HG02870 (cell line): ENCODE measurements around the gene TIAM2.

Source experiments
- ATAC-seq: cut with Tn5 transposase; IDR thresholded peaks from one replicate; pipeline ENCODE4 v1.9.1; 2021; ENCODE audit warnings: mild to moderate bottlenecking, moderate library complexity; ENCODE audit not compliant: unreplicated experiment

The TIAM2 gene

DNA sequence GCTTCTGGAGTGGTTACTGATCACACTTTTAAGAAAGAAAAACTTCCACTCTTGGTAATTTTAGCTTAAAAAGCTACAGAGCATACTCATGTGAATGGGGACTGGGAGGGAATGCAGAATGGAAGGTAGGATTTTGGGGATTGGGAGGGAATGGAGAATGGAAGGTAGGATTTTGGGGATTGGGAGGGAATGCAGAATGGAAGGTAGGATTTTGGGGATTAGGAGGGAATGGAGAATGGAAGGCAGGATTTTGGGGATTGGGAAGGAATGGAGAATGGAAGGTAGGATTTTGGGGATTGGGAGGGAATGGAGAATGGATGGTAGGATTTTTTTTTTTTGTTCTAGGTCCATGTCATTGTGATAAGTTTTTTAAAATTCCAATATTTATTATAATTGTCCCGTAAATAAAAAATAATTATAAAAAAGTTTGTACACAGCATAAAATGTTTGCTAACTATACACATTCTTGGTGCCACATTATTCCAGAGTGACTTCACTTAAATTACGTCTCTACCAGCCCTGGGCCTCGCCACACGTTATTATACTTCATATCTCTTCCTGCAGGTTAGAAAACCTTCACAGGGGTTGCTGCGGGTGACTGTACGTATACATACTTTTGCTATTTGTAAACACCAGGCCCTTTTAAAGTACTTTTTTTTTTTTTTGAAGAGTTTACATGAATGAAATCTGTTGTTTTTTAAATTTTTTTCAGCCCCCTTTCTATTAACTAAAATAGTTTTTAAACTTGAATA, 127.3 kb downstream of the TIAM2 start:
- no peak for ATAC-seq

DNA sequence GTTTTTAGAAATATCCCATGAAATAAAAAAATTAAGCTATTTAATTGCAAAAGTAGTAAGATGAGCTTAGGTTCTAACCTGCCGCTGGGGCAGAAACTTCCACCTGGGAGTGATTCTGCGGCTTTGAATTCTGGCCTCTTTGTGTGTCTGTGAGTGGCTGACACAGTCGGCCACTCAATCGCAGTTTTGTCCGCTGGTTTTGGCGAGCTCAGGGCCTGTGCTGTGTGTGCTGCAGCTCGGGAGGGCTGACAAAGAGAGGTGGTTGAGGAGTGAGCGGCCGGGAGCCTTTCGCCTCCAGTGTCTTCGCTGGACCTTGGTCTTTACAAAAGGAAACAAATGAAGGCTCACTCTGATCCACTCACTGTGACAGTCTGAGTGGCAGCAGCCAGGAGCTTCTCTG, 128.4 kb downstream of the TIAM2 start:
- ATAC-seq = no peak

DNA sequence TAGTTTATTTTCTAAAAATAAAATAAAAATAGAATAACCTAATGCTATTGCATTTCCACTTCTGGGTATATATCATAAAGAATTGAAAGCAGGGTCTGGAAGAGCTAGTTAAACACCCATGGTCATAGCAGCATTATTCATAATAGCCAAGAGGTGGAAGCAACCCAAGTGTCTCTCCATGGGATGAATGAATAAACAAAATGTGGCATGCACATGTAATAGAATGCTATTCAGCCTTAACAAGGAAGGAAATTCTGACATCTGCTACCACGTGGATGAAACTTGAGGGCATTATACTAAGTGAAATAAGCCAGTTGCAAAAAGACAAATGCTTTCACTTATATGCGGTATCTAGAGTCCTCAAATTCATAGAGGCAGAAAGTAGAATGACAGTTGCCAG, 130.8 kb downstream of the TIAM2 start:
- ATAC-seq = no peak

DNA sequence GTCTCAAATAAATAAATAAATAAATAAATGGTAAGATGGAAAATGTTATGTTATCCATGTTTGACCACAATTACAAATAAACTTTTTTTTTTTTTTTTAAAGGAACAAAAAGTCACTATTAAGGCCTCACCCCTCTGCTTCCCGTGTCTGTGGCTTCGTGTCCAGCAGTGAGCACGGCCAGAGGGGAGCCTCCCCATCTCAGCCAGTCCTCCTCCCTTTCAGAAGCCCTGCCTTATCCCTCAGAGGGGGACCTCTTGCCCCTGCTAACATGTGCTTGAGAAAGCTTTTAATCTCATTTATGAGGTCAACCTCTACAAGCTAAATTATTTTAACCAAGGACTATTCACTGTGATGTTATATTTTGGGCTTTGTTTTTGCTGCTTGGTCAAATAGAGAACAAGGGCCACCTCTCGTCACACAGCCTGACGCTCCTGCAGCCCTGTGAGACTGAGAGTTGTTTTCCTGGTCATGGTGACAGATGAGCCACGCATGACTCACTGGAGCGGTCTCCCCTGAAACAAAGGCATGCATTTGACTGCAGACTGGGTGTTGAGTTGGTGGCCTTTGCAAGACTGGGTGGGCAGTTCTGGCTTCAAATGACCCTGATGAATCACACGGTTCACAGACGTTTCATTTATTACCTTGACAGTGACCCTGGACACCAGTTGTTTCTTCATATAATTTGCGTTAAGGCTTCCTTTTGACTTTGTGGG, 131.8 kb downstream of the TIAM2 start:
- ATAC-seq = peak; percentile 69

DNA sequence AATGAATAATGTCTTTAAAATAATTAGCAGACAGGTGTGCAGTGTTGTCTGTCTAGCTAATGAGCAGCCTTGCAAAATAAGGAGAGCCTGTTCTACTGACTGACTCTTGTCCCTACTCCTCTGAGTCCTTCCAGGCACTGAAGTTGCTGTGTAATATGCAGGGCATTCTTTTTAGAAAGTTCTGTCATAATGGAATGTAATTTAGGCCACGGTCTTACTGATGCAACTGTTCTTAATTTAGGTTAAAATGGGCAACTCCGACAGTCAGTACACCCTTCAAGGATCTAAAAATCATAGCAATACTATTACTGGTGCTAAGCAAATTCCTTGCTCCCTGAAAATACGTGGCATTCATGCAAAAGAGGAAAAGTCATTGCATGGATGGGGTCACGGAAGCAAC, 133.9 kb downstream of the TIAM2 start:
- ATAC-seq = no peak

DNA sequence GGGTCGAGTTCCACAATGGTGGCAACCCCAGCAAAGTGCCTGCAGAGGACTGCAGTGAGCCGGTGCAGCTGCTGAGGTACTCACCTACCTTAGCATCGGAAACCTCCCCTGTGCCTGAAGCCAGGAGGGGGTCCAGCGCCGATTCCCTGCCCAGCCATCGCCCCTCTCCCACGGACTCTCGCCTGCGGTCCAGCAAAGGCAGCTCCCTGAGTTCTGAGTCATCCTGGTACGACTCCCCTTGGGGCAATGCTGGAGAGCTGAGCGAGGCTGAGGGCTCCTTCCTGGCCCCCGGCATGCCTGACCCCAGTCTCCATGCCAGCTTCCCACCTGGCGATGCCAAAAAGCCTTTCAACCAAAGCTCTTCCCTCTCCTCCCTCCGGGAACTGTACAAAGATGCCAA, 134.6 kb downstream of the TIAM2 start:
- no peak for ATAC-seq

DNA sequence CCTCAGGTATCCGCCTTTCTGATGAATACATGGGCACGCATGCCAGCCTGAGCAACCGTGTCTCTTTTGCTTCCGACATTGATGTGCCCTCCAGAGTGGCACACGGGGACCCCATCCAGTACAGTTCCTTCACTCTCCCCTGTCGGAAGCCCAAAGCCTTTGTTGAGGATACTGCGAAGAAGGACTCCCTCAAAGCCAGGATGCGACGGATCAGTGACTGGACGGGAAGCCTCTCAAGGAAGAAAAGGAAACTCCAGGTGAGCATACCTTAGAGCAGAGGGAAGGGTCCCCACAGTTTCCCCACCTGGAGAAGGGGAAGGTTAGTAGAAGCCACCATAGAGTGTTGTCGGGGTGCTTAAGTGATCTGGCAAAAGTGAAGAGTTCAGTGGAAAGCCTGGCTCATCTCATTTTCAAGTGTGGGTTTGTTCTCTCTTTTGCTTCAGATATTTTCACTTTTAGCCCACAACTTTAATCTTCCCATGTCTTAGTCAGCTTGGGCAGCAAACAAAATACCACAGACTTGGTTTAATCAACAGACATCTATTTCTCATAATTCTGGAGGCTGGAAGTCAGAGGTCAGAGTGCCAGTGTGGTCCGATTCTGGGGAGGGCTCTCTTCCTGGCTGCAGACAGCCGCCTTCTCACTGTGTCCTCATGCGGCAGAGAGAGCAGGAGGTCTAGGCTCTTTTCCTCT, 135.2 kb downstream of the TIAM2 start:
- ATAC-seq = no peak

DNA sequence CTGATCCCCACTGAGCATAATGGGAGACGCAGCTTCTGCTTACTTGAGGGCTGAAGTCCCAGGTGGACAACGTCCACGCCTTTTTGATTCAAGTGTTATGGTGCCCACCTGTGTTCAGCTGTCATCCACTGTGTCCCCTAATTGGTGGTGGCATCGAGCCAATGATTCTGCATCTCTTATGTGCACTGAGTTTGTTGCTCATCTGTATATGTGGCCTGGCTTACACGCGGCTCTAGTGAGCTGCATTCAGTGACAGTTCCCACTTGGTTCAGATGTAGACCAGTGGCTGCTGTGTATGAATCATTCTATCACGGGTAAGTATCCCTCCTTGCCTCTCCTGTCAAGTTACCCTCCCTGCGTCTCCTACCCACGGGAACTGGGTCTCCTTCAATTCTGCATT, 137.5 kb downstream of the TIAM2 start:
- ATAC-seq = no peak

DNA sequence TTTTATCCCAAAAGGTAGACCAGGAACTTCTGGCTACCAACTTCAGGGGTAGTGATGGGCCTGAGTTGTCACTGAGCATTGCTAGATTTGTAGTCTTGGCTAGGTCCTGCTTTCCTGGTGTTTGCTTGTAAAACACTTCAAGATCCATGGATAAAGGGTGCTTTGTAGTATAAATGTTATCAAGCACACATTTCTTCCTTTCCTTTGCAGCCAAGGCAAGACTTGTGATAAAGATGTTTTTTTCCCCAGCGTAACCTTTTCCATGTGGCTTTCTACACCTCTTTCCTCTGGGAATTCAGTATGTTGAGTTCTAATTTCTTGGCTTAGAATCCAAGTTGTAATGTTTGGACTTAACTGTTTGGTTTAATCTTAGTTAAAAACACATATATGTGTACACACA, 145.9 kb downstream of the TIAM2 start:
- no peak for ATAC-seq

DNA sequence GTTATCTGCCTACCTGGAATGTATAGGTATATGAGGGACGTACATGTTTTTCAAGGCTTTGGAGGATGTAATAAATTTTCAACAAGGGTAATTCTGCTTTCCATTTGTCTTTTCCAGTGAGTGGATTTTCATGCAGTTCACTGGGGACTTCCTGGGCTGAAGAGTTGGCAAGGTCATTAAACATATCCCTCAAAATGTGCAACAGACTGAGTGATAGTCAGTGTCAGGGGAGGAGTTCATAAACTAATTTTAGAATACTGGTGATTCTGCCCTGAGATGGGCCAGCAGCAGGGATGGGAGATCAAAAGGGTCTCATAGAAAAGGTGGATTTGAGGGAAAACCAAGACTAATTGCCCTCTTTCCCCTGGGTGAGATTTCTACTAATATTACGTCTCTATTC, 146.4 kb downstream of the TIAM2 start:
- no peak for ATAC-seq

DNA sequence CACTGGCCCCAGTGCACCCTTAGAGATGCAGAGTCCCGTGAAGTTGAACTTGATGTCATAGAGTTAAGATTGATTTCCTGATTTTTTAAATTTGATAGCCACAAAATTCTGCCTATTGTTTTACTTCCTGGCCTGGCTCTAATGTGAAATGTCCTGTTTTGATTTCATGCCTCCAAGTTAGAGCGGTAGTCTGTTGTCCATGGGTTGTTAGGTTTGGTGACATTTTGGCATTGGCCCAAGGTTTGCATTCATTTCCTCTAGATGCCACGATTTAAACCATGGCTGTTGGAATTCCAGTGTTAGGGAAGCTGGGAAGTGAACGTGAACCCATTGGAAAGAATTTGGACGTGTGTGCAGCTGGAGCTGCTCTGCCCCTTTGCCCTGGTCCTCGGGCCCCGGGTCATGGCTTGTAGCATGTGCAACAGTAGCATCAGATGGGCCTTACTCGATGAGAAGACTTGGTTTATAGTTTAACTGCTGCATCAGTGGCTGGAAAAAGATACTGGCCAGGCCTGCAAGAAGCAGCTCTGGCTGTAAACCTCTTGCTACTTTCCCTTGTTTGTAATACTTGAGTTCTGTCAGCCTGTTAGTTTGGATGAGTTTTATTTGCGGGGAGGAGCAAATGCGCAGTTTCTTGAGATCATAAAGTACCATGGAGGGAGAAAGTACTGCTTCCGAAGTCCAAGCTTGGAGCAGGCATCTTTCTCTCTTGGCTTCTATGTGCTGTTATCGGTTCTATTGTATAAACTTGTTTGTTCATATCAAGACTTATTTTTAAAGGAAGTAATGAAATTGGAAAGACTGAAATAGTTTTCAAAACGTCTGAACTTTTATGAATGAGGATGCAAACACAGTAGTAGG, 147.3 kb downstream of the TIAM2 start:
- ATAC-seq = no peak

DNA sequence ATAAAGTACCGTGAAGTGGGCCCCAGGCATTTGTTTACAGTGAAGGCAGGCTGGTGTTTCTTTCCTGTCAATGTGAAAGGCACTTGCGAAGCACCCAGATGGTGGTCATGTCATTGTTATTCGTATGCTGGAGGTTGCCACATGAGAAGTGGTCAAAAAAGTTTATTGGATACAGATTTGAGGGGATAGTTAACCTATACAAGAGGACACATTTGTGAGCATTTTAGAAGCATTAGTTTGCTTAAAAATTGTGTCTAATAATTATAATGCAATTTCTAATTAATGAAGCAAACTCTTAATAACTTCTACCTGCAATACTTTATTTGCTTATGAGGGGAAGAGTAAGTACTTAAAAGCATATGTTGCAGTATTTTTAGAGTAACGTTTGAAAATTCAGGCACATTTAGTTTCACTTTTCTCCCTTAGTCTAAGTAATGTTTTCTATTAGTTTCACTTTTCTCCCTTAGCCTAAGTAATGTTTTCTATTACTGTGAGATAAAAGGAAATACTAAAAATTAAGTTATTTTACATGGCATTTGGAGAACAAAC, 148.0 kb downstream of the TIAM2 start:
- ATAC-seq = no peak

DNA sequence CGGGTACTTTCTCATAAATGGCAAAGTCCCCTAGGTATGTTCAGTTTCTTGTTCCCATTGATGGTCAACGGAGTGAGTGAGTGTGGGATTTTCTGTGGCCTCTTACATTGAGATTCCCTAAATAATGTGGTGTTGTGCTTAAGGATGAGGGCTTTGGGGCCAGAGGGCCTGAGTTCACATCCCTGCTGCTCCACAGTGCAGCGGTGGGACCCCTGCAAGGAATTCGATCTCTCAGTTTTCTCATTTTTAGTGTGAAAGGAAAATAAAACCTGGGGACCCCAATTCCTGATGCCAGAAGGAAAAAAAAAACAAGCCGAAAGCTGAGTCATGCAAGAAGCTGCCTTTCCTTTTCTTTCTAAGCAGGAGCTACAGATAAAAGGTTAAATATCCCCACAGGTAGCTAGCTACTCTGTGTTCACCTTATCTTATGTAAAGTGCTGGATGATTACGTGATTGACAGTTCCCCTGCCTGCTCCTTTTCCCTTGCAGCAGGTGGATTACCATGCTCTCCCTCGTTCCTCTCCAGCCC, 148.5 kb downstream of the TIAM2 start:
- no peak for ATAC-seq

DNA sequence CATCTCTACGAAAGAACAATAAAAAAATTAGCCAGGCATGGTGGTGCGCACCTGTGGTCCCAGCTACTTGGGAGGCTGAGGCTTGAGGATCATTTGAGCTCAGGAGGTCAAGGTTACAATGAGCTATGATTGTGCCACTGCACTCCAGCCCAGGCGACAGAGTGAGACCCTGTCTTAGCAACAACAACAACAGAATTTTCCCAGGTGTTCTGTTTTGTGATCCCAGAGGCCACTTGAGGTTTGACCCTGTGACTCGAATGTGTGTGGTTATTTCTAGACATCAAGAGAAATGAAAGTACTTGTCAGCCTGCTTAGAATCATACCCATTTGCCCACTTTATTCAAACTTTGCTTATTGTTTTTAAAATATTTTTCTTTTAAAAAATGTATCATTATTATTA, 151.1 kb downstream of the TIAM2 start:
- ATAC-seq = no peak

DNA sequence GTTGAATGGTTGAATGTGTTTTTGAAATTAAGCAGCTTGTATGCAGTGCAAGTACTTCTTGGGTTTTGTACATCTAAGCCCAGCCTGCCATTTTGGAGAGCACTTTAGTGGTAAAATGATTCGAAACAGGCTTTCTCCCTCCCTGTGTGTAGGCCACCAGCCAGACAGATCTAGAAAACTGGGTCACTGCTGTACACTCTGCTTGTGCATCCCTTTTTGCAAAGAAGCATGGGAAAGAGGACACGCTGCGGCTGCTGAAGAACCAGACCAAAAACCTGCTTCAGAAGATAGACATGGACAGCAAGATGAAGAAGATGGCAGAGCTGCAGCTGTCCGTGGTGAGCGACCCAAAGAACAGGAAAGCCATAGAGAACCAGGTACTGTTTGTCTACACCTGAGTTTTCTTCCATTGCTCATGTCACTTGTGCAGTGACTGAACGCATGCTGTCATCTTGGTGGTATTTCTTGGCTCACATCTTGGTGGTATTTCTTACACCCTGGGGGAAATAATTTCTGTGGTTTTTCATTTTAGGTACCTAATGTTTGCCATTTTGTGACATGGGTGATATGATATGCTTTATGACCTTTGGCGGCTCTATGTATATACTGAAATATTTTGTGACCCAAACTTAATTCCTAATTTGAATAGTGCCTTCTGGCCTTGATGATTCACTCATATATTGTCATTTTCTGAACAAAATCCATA, 153.0 kb downstream of the TIAM2 start:
- no peak for ATAC-seq

DNA sequence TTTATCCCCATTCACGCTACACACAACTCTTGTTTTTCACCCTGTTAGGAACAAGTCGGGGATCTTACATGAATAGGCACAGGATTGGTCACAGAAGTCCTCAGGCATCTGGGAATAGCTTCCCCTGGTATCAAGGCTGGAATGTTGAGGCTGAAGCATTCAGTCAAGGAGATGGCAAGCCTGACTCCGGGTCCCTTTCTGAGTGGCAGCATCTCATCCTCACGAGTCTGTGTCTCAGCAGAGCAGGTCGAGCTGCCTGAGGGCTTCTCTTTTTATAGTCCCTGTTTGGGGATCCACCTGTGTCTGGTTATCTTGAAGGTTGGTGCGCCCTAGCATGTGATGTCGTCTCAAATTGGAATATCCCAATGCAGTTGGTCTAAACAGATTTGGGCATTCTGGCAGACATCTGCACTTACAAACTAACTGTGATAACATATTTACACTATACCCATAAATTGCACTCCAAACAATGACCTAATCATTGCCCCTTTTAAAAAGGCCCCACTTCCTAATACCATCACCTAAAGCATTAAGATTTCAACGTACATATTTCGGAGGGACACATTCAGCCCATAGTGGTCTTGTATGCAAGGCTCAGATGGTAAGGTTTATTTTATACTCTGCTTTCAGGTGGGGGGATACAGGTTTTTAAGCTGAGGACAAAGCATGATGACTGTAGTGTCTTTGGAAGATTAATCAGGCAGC, 156.0 kb downstream of the TIAM2 start:
- no peak for ATAC-seq

DNA sequence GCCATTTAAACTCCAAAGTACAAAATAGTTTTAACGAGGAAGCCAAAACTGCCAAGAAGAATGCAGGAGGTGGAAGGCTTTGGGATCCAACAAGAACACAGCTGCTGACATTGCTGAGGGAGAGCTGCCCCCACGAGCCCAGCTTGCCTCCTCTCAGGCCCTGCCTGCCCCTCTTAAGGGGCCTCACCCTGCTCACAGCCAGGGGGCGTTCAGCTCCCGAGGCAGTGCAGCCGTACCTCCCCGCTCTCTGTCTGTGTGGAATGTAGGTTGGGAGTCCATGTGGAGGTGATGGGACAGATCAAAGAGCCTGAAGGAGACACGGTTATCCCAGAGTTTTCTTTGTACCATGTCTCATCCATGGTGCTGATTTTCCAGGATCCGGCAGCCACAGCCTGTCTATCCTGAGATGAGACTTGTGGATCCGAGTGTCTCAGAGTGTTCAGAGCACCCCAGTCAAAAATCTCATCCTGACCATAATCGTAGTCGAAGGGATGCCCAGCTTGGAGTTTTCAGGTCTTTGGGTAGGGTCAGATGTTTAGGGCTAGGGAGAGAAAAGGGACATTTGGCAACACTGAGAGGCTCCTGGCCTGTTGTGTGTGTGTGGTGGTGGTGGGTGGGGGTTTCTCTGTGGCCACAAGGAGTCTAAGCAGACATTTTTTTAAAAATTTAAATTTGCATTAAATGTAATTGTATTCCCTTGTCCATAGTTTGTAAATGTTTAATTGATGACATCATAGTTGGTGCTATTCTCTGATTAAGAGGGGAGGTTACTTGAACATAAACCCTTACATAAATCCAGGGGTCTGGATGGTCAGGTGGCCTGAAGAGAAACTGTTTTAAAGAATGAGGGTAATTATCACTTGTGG, 157.3 kb downstream of the TIAM2 start:
- no peak for ATAC-seq

DNA sequence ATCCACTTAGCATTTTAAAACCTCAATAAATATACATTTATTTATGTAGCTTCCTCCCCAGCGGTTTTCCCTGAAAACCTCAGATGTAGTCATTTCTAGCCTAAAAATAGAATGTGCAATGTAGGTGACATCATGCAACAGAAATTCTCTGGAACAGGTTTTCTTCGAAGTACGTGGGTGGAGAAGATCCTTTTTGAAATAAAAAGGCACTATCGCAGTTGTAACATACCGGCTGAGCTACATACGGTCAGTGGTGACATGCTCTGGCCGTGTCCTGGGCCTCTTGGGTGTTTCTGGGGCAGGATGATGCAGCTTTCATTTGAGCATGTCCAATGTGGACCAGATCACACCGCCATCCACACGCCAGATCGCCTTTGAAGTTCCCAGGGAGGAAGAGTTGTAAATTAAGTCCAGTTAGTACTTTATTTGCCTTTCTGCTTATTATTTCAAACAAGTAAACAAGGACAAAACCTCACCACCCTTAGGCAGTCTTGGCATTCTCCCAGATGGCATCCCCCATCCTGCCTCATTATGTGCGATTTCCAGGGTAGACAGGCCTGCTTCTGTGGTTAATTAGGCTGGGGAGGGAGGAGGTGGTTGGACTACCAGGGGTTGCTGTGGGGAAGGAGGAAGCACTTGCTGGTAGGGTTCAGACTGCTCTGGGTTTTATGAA, 159.2 kb downstream of the TIAM2 start:
- no peak for ATAC-seq
